OCI-LY7 (cell line): ENCODE measurements around the gene SH3RF3. TPM values are rescaled to one million over a fixed set of nuclear protein-coding genes. Genes with fewer than 3 reads are reported as not detected.

Experiments
- BruUV-seq: library from RNA; stranded (reverse); fragments of 400-500 nt; replicated peaks from 2 replicates; lab custom pipeline; 2021; lab: Mats Ljungman, UMichigan
- CTCF ChIA-PET: fragments of 300-600 bp; sonication (Branson Sonifier 250); formaldehyde crosslinking; loops from one replicate; lab custom pipeline; 2022; ENCODE audit warnings: antibody characterized with exemption; ENCODE audit not compliant: unreplicated experiment; lab: Charles Lee
- POLR2A ChIA-PET: fragments of 300-600 bp; sonication (Branson Sonifier 250); formaldehyde crosslinking; loops from one replicate; lab custom pipeline; 2022; ENCODE audit warnings: antibody characterized with exemption; lab: Charles Lee
- DNase-seq: peaks from one replicate; pipeline ENCODE4 v3.0.0-alpha.2; 2015; ENCODE audit warnings: low spot score
- H2AFZ ChIP-seq: fragments of 200-600 bp; sonication (generic), shearing (Covaris generic); 2 replicates; pipeline ENCODE4 v1.6.1; 2014; ENCODE audit warnings: mild to moderate bottlenecking, antibody characterized with exemption, low read length, moderate library complexity
- H3K27ac ChIP-seq: fragments of 200-600 bp; sonication (generic); 2 replicates; pipeline ENCODE4 v1.5.1; 2014; ENCODE audit warnings: mixed run types, low read depth, mild to moderate bottlenecking, moderate library complexity, low read length, inconsistent platforms; ENCODE audit not compliant: poor library complexity, severe bottlenecking
- H3K36me3 ChIP-seq: fragments of 200-600 bp; sonication (generic); 2 replicates; pipeline ENCODE4 v1.6.1; 2014; ENCODE audit warnings: mild to moderate bottlenecking, antibody characterized with exemption, low read length, moderate library complexity, mixed read lengths; ENCODE audit not compliant: insufficient read depth
- H3K4me1 ChIP-seq: fragments of 200-600 bp; sonication (generic); 2 replicates; pipeline ENCODE4 v1.5.1; 2014; ENCODE audit warnings: mild to moderate bottlenecking, low read length; ENCODE audit not compliant: insufficient read depth, poor library complexity, severe bottlenecking
- H3K4me2 ChIP-seq: fragments of 200-600 bp; sonication (generic); 2 replicates; pipeline ENCODE4 v1.6.1; 2014; ENCODE audit warnings: mild to moderate bottlenecking, low read length
- H3K4me3 ChIP-seq: fragments of 200-600 bp; sonication (generic); 2 replicates; pipeline ENCODE4 v1.5.1; 2014; ENCODE audit warnings: mild to moderate bottlenecking, low read depth, low read length; ENCODE audit not compliant: poor library complexity, severe bottlenecking
- H3K79me2 ChIP-seq: fragments of 200-600 bp; sonication (generic); 2 replicates; pipeline ENCODE4 v1.6.1; 2016; ENCODE audit warnings: low read depth, mild to moderate bottlenecking, low read length, moderate library complexity, mixed read lengths; ENCODE audit not compliant: insufficient read depth
- H3K9me2 ChIP-seq: fragments of 200-600 bp; sonication (generic); 2 replicates; pipeline ENCODE4 v1.6.1; 2016; ENCODE audit warnings: mild to moderate bottlenecking, low read length, mixed read lengths; ENCODE audit not compliant: insufficient read depth
- H3K9me3 ChIP-seq: fragments of 200-600 bp; sonication (generic); 2 replicates; pipeline ENCODE4 v1.6.1; 2014; ENCODE audit warnings: mild to moderate bottlenecking, mixed run types, low read length, mixed read lengths
- H4K20me1 ChIP-seq: fragments of 200-600 bp; sonication (generic); 2 replicates; pipeline ENCODE4 v1.6.1; 2014; ENCODE audit warnings: mild to moderate bottlenecking, antibody characterized with exemption, low read length, moderate library complexity, mixed read lengths; ENCODE audit not compliant: insufficient read depth
- CTCF ChIP-seq: fragments of 200-600 bp; sonication (generic); conservative IDR thresholded peaks from 2 replicates; pipeline ENCODE4 v1.5.1; 2014; ENCODE audit warnings: mild to moderate bottlenecking, antibody characterized with exemption, low read length, moderate library complexity, mixed read lengths
- EZH2phosphoT487 ChIP-seq: fragments of 200-600 bp; sonication (generic); IDR thresholded peaks from 2 replicates; pipeline ENCODE4 v1.6.1; 2018; ENCODE audit warnings: low read depth, borderline replicate concordance, mild to moderate bottlenecking, mixed run types, antibody characterized with exemption, low read length, moderate library complexity, mixed read lengths
- intact Hi-C: fragments of 100-400 bp; cut with micrococcal nuclease; formaldehyde crosslinking; loops from one replicate; pipeline ENCODE4 v1.10.0; 2022; ENCODE audit not compliant: unreplicated experiment
- total RNA-seq, 2 experiments: library from RNA; depleted of rRNA in 1 of 2; stranded (reverse); fragments of >200 nt in 1 of 2; shearing (Covaris generic) in 1 of 2; gene quantifications; 2 replicates each; pipeline ENCODE4 v1.2.3, GENCODE V29; 2014 to 2022

The SH3RF3 gene
- total RNA-seq, 2 experiments from 2014 or later = not detected

- H3K9me3 ChIP-seq = no peaks in the 10 kb centered on the region
- H3K9me2 ChIP-seq = no peaks in the 10 kb centered on the region
- CTCF ChIA-PET = no interaction called here
These were observed 103.1 kb downstream of the SH3RF3 start for GRCh38 chr2:109231996-109232705.

GRCh38 chr2:109232909-109233308 lies 103.9 kb downstream of the SH3RF3 start:
- no peaks in the 10 kb centered on the region for H3K9me3 ChIP-seq
- no peak overlapping the region for H2AFZ ChIP-seq
- POLR2A ChIA-PET = interaction anchor here (0.7 to 1.2 kb wide), 2 partner anchors 13 to 782 kb away, joined by 3 to 4 read pairs; no protein-coding TSS in a partner anchor
- intact Hi-C loops = loop anchor here (2.0 kb wide), 1 partner anchor 14 kb away; no protein-coding TSS in a partner anchor
- H3K4me3 ChIP-seq = no peak overlapping the region
- CTCF ChIA-PET = no interaction called here
- no peaks in the 10 kb centered on the region for H3K4me1 ChIP-seq
- H3K36me3 ChIP-seq = no peaks in the 10 kb centered on the region
- no TSS peak for BruUV-seq
- H3K79me2 ChIP-seq = no peaks in the 10 kb centered on the region
- H3K9me2 ChIP-seq = no peaks in the 10 kb centered on the region
- no peak for DNase-seq
- H3K27ac ChIP-seq = no peak overlapping the region
- H3K4me2 ChIP-seq = no peak overlapping the region
- no peaks in the 10 kb centered on the region for H4K20me1 ChIP-seq
- TF ChIP-seq CTCF (no peak), EZH2phosphoT487 (no peak)

More at GRCh38 chr2:109231996-109232705, 103.1 kb downstream of the SH3RF3 start:
- no peak for DNase-seq
- Histone ChIP-seq H2AFZ (no peak overlapping the region), H3K36me3 (no peaks in the 10 kb centered on the region), H4K20me1 (no peaks in the 10 kb centered on the region), H3K4me2 (no peak overlapping the region), H3K4me3 (no peak overlapping the region), H3K79me2 (no peaks in the 10 kb centered on the region), H3K27ac (no peak overlapping the region), H3K4me1 (no peaks in the 10 kb centered on the region)
- intact Hi-C loops = loop anchor here (2.0 kb wide), 1 partner anchor 13 kb away; no protein-coding TSS in a partner anchor
- no TSS peak for BruUV-seq
- TF ChIP-seq CTCF (no peak), EZH2phosphoT487 (no peak)
- POLR2A ChIA-PET = interaction anchor here (0.7 to 1.2 kb wide), 2 partner anchors 14 to 781 kb away, joined by 3 to 4 read pairs; no protein-coding TSS in a partner anchor

- H3K9me2 ChIP-seq = no peaks in the 10 kb centered on the region
- no TSS peak for BruUV-seq
- H2AFZ ChIP-seq = no peak overlapping the region
- intact Hi-C loops = loop anchor here (2.0 kb wide), 1 partner anchor 15 kb away; no protein-coding TSS in a partner anchor
- H3K79me2 ChIP-seq = no peaks in the 10 kb centered on the region
- H3K27ac ChIP-seq = no peak overlapping the region
- TF ChIP-seq EZH2phosphoT487 = no peak
- no peak for TF ChIP-seq CTCF
- no peaks in the 10 kb centered on the region for H3K4me1 ChIP-seq
- H3K4me3 ChIP-seq = no peak overlapping the region
- no peaks in the 10 kb centered on the region for H3K36me3 ChIP-seq
- H4K20me1 ChIP-seq = no peaks in the 10 kb centered on the region
- no peak for DNase-seq
- CTCF ChIA-PET = no interaction called here
- H3K9me3 ChIP-seq = no peaks in the 10 kb centered on the region
- no peak overlapping the region for H3K4me2 ChIP-seq
- POLR2A ChIA-PET = interaction anchor here (1.2 kb wide), 1 partner anchor 13 kb away, joined by 4 read pairs; no protein-coding TSS in a partner anchor
These were observed 104.6 kb downstream of the SH3RF3 start for GRCh38 chr2:109233643-109234042.
